A204.1 (cell line): ENCODE results near the gene PATZ1.
"Not testable (repeated sequence)": the region's sequence is repeated elsewhere in the genome, so short reads cannot be mapped to it uniquely, and the experiment has no call there.

Source experiments
- FAIRE-seq: peaks from 2 replicates; lab custom pipeline; 2012; peaks lifted over from hg19 to GRCh38; lab: Jason Lieb, UNC

The PATZ1 gene

GRCh38 chr22:31342389-31343140 lies 3.6 kb downstream of the PATZ1 start:
- FAIRE-seq: no peak

GRCh38 chr22:31341386-31342088 lies 4.6 kb downstream of the PATZ1 start:
- FAIRE-seq: no peak

- FAIRE-seq: no peak
Observed at GRCh38 chr22:31340765-31341247, 5.3 kb downstream of the PATZ1 start.

- FAIRE-seq: no peak
Observed at GRCh38 chr22:31340360-31340759, 5.8 kb downstream of the PATZ1 start.

GRCh38 chr22:31339148-31339832 lies 6.9 kb downstream of the PATZ1 start:
- no peak for FAIRE-seq

DNA sequence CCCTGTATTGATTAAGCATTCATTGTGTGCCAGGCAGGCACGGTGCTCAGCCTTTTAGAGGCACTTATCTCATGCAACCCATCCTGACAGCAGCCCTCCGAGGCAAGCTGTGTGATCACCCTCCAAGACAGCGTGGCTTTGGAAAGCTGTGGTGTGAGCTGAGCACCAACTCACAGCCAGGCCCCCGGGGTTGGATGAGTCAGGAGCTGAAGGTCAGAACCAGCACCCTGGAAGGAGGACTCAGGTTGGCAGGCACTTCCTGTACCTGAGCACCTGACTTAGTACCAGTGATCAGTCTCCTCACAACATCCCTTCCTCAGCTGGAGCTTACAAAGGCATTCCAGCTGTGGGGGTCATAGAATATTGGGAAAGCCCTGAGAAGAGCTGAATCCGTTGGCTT lies 9.0 kb downstream of the PATZ1 start:
- FAIRE-seq: no peak

DNA sequence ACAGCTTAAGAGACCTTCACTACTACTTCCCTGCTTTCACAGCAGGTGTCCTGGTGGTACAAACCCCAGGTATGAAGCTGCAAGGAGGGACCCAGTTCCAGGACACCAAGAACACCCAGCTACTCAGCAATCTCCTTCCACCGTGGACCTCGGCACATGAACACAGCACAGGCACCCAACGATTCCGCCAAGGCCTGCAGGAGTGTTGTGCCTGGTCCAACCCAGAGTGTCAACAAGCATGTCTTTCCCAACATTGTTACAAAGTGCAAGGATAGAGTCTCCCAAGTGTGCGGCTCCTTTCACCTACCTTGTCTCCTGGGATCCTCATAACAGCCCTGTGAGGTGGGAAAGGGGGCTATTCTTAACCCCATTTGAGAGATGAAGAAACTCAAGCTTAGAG lies 11.8 kb downstream of the PATZ1 start:
- FAIRE-seq: no peak

- no peak for FAIRE-seq
Observed at GRCh38 chr22:31333641-31334040, 12.5 kb downstream of the PATZ1 start.

DNA sequence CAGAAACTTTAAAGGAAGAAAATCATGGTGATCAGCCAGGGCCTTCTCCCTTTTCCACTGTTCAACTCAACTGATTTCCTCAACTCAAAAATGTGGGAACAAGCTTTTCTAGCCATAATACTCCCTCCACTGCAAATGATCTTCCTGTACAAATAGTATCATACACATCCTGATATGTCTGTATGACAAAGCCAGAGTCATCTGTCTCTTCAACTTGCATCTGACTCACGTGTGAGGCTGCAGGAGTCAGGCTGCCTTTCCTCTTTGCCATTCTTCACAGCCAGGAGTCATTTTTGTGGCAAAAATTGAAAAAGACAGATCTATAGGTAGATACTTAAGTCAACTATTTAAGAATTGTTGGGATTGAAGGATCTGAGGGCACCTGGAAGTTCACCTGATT lies 13.3 kb downstream of the PATZ1 start:
- FAIRE-seq: no peak

DNA sequence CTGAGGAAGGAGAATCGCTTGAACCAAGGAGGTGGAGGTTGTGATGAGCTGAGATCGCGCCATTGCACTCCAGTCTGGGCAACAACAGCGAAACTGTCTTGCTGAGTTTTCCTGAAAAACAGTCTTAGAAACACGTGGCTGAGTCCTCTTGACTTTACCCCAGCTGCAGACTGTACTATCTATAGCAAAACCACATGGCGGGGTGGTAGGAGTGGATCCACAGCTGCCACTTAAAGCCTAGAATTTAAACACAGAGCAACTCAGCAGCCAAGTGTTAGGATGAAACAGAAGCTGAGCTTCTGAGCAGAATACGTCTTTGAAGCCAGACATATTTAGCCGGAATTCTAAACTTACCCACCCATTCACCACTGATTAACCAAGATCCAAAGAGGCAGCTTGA lies 14.1 kb downstream of the PATZ1 start:
- FAIRE-seq: no peak

DNA sequence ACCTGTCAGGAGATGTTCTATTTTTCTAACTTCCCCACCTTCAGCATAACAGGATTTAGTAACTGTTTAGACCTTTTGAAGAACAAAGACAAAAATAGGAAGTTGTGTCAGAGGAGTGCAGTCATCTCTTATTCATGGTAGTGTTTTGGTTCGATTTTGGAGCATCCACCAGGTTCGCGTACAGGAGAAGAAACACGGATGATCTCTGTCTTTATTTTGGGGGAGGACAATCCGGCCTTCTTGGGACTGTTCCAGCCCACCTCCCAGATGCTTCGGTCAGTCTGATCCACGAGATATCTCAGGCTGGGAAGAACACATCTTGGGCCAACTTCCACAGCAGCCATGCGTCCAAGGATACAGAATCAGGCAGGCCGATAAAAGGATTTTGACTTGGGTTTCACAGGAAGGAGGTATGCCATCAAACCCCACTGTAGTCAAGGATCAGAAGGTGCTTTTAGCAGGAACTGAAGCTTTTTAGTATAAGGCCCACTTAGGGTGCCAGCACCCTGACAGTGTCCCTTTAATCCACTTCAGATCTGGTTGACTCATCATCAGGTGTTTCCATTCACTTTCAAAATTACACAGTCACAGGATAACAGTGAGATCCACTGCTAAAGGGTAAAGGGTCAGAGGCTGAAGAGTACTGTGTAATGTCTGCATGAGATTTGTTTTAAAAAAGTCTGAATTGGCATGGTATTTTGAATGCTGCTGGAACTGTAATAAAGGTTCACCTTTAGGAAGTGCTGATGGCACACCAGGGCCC lies 16.5 kb downstream of the PATZ1 start:
- no peak for FAIRE-seq

- no peak for FAIRE-seq
Observed at GRCh38 chr22:31329029-31329428, 17.1 kb downstream of the PATZ1 start.

DNA sequence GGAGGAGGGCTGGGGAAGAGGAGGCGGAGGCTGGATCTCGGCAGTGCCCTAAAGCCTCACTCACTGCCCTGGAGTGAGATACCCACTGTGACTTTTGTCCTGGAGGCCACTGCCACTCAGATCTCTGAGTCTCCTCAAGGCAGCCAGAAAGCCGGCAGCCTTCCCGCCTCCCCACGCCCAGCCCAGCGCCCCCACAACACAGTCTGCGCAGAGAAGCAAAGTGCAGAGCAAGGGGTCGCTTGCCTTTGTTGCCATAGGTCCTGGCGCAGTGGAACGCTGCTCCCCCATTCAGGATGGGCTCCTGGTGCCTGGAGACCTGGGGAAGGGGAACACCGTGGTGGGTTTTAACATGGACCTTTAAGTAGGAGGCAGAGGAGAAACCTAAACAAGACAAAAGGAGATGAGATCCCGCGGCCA lies 17.6 kb downstream of the PATZ1 start:
- no peak for FAIRE-seq

- FAIRE-seq: no peak
Observed at GRCh38 chr22:31327806-31328543, 18.2 kb downstream of the PATZ1 start.

DNA sequence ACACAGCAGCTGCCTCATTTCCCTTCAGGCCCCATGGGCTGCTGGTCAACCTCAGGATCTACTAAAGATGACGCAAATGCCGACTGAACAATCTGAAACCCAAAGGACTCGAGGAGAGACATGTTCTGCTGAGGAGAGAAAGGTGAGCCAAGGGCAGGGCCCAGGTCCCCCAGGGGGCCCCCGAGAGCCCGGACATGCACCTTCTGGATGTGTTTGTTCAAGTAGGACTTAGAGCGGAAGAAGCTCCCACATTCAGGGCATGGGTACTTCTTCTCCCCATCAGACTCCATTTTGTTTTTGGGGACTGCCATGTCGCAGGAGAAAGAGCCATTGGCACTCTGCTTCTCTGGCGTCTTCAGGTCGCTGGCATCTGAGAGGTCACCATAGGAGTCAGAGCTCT lies 19.3 kb downstream of the PATZ1 start:
- no peak for FAIRE-seq

GRCh38 chr22:31323578-31324550 lies 22.3 kb downstream of the PATZ1 start:
- no peak for FAIRE-seq

- no peak for FAIRE-seq
Observed at GRCh38 chr22:31321421-31321820, 24.7 kb downstream of the PATZ1 start.

DNA sequence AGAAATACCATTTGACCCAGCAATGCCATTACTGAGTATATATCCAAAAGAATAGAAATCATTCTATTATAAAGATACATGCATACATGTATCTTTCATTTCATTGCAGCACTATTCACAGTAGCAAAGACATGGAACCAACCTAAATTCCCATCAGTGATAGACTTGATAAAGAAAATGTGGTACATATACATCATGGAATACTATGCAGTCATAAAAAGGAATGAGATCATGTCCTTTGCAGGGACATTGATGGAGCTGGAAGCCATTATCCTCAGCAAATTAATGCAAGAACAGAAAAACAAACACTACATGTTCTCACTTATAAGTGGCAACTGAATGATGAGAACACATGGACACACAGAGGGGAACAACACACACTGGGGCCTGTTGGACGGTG lies 31.9 kb downstream of the PATZ1 start:
- FAIRE-seq: not testable (repeated sequence)

- no peak for FAIRE-seq
Observed at GRCh38 chr22:31313366-31314147, 32.6 kb downstream of the PATZ1 start.

DNA sequence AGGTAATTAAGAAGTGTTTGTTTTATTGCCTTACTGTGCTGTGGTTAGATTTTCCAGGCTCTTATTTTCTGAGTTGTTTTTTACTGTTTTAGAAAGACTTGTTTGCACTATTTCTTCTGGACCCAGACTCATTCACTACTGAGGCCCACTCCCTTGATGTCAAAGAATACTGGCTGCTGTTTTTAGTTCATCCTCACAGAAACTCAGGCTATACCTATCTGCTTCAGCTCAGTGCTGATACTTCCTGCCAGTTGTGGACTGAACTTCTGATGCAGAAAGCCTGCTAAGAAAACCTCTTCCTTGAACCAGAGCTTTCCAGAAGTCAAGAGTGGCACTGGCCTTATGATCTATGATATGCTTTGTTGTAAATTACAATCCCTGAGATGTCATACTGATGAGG lies 38.0 kb downstream of the PATZ1 start:
- FAIRE-seq: no peak
